HepG2 (cell line): Measurements from ENCODE around the gene DNAJC5. TPM values are rescaled to one million over a fixed set of nuclear protein-coding genes. Genes with fewer than 3 reads are reported as not detected.

ENCODE experiments used
- GABPA ChIP-seq, 2 experiments: IDR thresholded peaks; 2 replicates each; pipeline ENCODE4 v1.6.1; 2011 to 2016; ENCODE audit warnings: low read depth in 2 of 2, low read length in 1 of 2, missing biosample characterization in 1 of 2, missing genetic modification characterization in 1 of 2
- HMG20B ChIP-seq: conservative IDR thresholded peaks from 2 replicates; pipeline ENCODE4 v1.6.1; 2016; ENCODE audit warnings: missing genetic modification reagents, missing compliant biosample characterization
- HNF4G ChIP-seq, 2 experiments: sonication (generic) in 1 of 2; formaldehyde crosslinking in 1 of 2; IDR thresholded peaks; 2 replicates each; pipeline versions ENCODE4 v1.4.0 to v1.6.1; 2011 to 2020; ENCODE audit warnings: borderline replicate concordance in 2 of 2, low read depth in 2 of 2, mild to moderate bottlenecking in 2 of 2, low read length in 1 of 2, missing genetic modification reagents in 1 of 2, moderate library complexity in 1 of 2
- HNRNPH1 ChIP-seq: fragments of 200-400 bp; formaldehyde crosslinking; optimal IDR thresholded peaks from 2 replicates; pipeline ENCODE3; 2017; ENCODE audit warnings: mild to moderate bottlenecking, low read depth, low read length
- HOXA3 ChIP-seq: sonication (generic); formaldehyde crosslinking; IDR thresholded peaks from 2 replicates; pipeline ENCODE4 v1.5.0; 2020; ENCODE audit warnings: missing genetic modification reagents
- HOXA9 ChIP-seq: sonication (generic); formaldehyde crosslinking; IDR thresholded peaks from 2 replicates; pipeline ENCODE4 v1.8.1; 2022; ENCODE audit warnings: missing genetic modification reagents, mild to moderate bottlenecking, moderate library complexity, borderline replicate concordance
- KLF16 ChIP-seq, 2 experiments: sonication (generic) in 1 of 2; formaldehyde crosslinking in 1 of 2; IDR thresholded peaks; 2 replicates each; pipeline versions ENCODE4 v1.6.1 to v1.8.0; 2016 to 2023; ENCODE audit warnings: missing genetic modification reagents in 2 of 2, missing compliant biosample characterization in 1 of 2
- MIXL1 ChIP-seq: IDR thresholded peaks from 2 replicates; pipeline ENCODE4 v1.6.1; 2016
- RXRB ChIP-seq: IDR thresholded peaks from 2 replicates; pipeline ENCODE4 v1.6.1; 2016; ENCODE audit warnings: borderline replicate concordance, missing genetic modification reagents, missing compliant biosample characterization
- ZBTB33 ChIP-seq: sonication (generic); formaldehyde crosslinking; IDR thresholded peaks from 2 replicates; pipeline ENCODE4 v1.4.0; 2020; ENCODE audit warnings: missing genetic modification reagents
- ZBTB7B ChIP-seq: sonication (generic); formaldehyde crosslinking; IDR thresholded peaks from 2 replicates; pipeline ENCODE4 v1.4.0; 2020; ENCODE audit warnings: missing genetic modification reagents
- ZNF383 ChIP-seq: sonication (generic); formaldehyde crosslinking; IDR thresholded peaks from 2 replicates; pipeline ENCODE4 v1.4.0; 2020; ENCODE audit warnings: missing genetic modification reagents, mild to moderate bottlenecking, borderline replicate concordance
- ZNF451 ChIP-seq: sonication (generic); formaldehyde crosslinking; IDR thresholded peaks from 2 replicates; pipeline ENCODE4 v1.5.0; 2020; ENCODE audit warnings: mild to moderate bottlenecking, missing genetic modification reagents
- ZNF569 ChIP-seq: sonication (generic); formaldehyde crosslinking; IDR thresholded peaks from 2 replicates; pipeline ENCODE4 v1.5.0; 2020; ENCODE audit warnings: mild to moderate bottlenecking, missing genetic modification reagents, moderate library complexity, borderline replicate concordance
- ZNF577 ChIP-seq: sonication (generic); formaldehyde crosslinking; IDR thresholded peaks from 2 replicates; pipeline ENCODE4 v1.4.0; 2020; ENCODE audit warnings: mild to moderate bottlenecking, low read depth, missing genetic modification reagents, borderline replicate concordance
- ZNF703 ChIP-seq: sonication (generic); formaldehyde crosslinking; IDR thresholded peaks from 2 replicates; pipeline ENCODE4 v1.5.1; 2020; ENCODE audit warnings: missing genetic modification reagents, mild to moderate bottlenecking, moderate library complexity, borderline replicate concordance
- polyA plus RNA-seq, 8 experiments: library from polyadenylated mRNA; depleted of rRNA in 3 of 8; stranded (reverse) in 7 of 8; unstranded in 1 of 8; fragments of >200 nt; fragmentation: Illumina TruSeq in 4 of 8; extraction: Trizol in 4 of 8; gene quantifications; 2 replicates each; pipeline versions ENCODE4 v1.2.1 to v1.2.3, GENCODE V29; 2011 to 2016; ENCODE audit warnings: low read depth in 4 of 8, missing spikeins in 1 of 8, mixed read lengths in 1 of 8; ENCODE audit not compliant: insufficient read depth in 1 of 8
- total RNA-seq, 5 experiments: library from RNA; depleted of rRNA; stranded (reverse); fragments of >200 nt; fragmentation: Illumina TruSeq; extraction: Trizol; gene quantifications; 2 replicates each; pipeline ENCODE4 v1.2.3, GENCODE V29; 2016; ENCODE audit warnings: low read depth in 1 of 5
- TF ChIP-seq, protein P1 (sequence below): IDR thresholded peaks from 2 replicates; pipeline ENCODE4 v1.6.1; 2016
- TF ChIP-seq, protein P2 (sequence below): sonication (generic); formaldehyde crosslinking; IDR thresholded peaks from 2 replicates; pipeline ENCODE4 v1.4.0; 2020; ENCODE audit warnings: mild to moderate bottlenecking, missing genetic modification reagents
- TF ChIP-seq, protein P3 (sequence below): sonication (generic); formaldehyde crosslinking; IDR thresholded peaks from 2 replicates; pipeline ENCODE4 v1.5.0; 2020; ENCODE audit warnings: missing genetic modification reagents
- TF ChIP-seq, protein P4 (sequence below): sonication (generic); formaldehyde crosslinking; IDR thresholded peaks from 2 replicates; pipeline ENCODE4 v1.8.0; 2022; ENCODE audit warnings: missing genetic modification reagents, mild to moderate bottlenecking, inconsistent platforms, borderline replicate concordance

Gene DNAJC5
- total and polyA plus RNA-seq, 2 of the 13 experiments (the other 11 are each of a cell fraction or from before 2014, with no cell fraction given): 42.8 to 64.5 TPM

- TF ChIP-seq, protein P1, sequence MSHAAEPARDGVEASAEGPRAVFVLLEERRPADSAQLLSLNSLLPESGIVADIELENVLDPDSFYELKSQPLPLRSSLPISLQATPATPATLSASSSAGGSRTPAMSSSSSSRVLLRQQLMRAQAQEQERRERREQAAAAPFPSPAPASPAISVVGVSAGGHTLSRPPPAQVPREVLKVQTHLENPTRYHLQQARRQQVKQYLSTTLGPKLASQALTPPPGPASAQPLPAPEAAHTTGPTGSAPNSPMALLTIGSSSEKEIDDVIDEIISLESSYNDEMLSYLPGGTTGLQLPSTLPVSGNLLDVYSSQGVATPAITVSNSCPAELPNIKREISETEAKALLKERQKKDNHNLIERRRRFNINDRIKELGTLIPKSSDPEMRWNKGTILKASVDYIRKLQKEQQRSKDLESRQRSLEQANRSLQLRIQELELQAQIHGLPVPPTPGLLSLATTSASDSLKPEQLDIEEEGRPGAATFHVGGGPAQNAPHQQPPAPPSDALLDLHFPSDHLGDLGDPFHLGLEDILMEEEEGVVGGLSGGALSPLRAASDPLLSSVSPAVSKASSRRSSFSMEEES: peak; percentile 99
- TF ChIP-seq HOXA9 (CRISPR knock-in tag): peak; percentile 96
- TF ChIP-seq KLF16 (CRISPR knock-in tag; IDR thresholded peaks at IDR 0.05): peak; percentile 88 to 97; a peak in 3 of 4 replicates
- TF ChIP-seq HMG20B: 0 out of 2 replicates have a peak, but pooled peaks have one; percentile 18
- TF ChIP-seq ZBTB33 (CRISPR knock-in tag): peak; percentile 76; the same call in 1 of the 2 replicates
- peak; percentile 98 for TF ChIP-seq HNRNPH1
- TF ChIP-seq RXRB (CRISPR knock-in tag): peak; percentile 85
- peak; percentile 90; the same call in 1 of the 2 replicates for TF ChIP-seq ZNF703 (CRISPR knock-in tag)
- peak; percentile 100 for TF ChIP-seq HOXA3 (CRISPR knock-in tag)
- peak; percentile 59 for TF ChIP-seq ZBTB7B (CRISPR knock-in tag)
- peak; percentile 19; the same call in 1 of the 2 replicates for TF ChIP-seq HNF4G (IDR thresholded peaks at IDR 0.05; ENCODE audit: borderline replicate concordance, low read depth, low read length)
- 0 out of 2 replicates have a peak, but pooled peaks have one; percentile 51 for TF ChIP-seq HNF4G (CRISPR knock-in tag; IDR thresholded peaks at IDR 0.05; ENCODE audit: borderline replicate concordance, low read depth)
- TF ChIP-seq ZNF577 (CRISPR knock-in tag): no peak
- TF ChIP-seq ZNF383: no peak
- no peak for TF ChIP-seq GABPA (IDR thresholded peaks at IDR 0.05; ENCODE audit: low read depth, low read length)
- TF ChIP-seq GABPA (CRISPR knock-in tag; IDR thresholded peaks at IDR 0.05; ENCODE audit: low read depth): peak; percentile 95
- TF ChIP-seq ZNF569 (CRISPR knock-in tag): no peak; the same call in 1 of the 2 replicates
- TF ChIP-seq, protein P2, sequence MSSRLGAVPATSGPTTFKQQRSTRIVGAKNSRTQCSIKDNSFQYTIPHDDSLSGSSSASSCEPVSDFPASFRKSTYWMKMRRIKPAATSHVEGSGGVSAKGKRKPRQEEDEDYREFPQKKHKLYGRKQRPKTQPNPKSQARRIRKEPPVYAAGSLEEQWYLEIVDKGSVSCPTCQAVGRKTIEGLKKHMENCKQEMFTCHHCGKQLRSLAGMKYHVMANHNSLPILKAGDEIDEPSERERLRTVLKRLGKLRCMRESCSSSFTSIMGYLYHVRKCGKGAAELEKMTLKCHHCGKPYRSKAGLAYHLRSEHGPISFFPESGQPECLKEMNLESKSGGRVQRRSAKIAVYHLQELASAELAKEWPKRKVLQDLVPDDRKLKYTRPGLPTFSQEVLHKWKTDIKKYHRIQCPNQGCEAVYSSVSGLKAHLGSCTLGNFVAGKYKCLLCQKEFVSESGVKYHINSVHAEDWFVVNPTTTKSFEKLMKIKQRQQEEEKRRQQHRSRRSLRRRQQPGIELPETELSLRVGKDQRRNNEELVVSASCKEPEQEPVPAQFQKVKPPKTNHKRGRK (CRISPR knock-in tag): peak; percentile 59; the same call in 1 of the 2 replicates
- TF ChIP-seq MIXL1: peak; percentile 77; the same call in 1 of the 2 replicates
- peak; percentile 60 for TF ChIP-seq ZNF451 (CRISPR knock-in tag)
- TF ChIP-seq, protein P3, sequence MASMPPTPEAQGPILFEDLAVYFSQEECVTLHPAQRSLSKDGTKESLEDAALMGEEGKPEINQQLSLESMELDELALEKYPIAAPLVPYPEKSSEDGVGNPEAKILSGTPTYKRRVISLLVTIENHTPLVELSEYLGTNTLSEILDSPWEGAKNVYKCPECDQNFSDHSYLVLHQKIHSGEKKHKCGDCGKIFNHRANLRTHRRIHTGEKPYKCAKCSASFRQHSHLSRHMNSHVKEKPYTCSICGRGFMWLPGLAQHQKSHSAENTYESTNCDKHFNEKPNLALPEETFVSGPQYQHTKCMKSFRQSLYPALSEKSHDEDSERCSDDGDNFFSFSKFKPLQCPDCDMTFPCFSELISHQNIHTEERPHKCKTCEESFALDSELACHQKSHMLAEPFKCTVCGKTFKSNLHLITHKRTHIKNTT (CRISPR knock-in tag): peak; percentile 94; the same call in 1 of the 2 replicates
- TF ChIP-seq, protein P4, sequence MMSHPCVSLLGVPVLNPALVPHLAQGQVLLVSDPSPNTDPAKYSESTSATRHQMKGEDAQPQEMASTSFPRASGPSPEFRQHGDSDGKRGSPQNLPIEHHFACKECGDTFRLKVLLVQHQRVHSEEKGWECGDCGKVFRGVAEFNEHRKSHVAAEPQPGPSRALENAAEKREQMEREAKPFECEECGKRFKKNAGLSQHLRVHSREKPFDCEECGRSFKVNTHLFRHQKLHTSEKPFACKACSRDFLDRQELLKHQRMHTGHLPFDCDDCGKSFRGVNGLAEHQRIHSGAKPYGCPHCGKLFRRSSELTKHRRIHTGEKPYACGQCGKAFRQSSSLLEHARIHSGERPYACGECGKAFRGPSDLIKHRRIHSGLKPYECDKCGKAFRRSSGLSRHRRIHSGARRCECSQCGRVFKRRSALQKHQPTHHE (CRISPR knock-in tag): peak; percentile 85; the same call in 1 of the 2 replicates
Observed at GRCh38 chr20:63864978-63865640, 29.8 kb upstream of the DNAJC5 start, which contains the start of gene TPD52L2 (continued).
